Gastroesophageal sphincter (tissue), 3 donors: ENCODE results near the gene BDKRB1.

Experiments
- CTCF ChIP-seq, 4 experiments: fragments of 200-600 bp in 2 of 4; fragments of 450-650 bp in 2 of 4; sonication (generic) in 1 of 4; IDR thresholded peaks; one replicate each; pipeline ENCODE4 v1.5.1; 2017 to 2019; ENCODE audit warnings: antibody characterized with exemption in 4 of 4, mild to moderate bottlenecking in 2 of 4, moderate library complexity in 2 of 4
- POLR2A ChIP-seq, 2 donors: fragments of 450-650 bp; IDR thresholded peaks; one replicate each; pipeline ENCODE4 v1.6.1; 2017; ENCODE audit warnings: antibody characterized with exemption in 2 of 2, mild to moderate bottlenecking in 2 of 2, moderate library complexity in 1 of 2
- POLR2AphosphoS5 ChIP-seq: sonication (generic); formaldehyde crosslinking; IDR thresholded peaks from one replicate; pipeline ENCODE4 v1.6.1; 2017; ENCODE audit warnings: antibody characterized with exemption

DNA sequence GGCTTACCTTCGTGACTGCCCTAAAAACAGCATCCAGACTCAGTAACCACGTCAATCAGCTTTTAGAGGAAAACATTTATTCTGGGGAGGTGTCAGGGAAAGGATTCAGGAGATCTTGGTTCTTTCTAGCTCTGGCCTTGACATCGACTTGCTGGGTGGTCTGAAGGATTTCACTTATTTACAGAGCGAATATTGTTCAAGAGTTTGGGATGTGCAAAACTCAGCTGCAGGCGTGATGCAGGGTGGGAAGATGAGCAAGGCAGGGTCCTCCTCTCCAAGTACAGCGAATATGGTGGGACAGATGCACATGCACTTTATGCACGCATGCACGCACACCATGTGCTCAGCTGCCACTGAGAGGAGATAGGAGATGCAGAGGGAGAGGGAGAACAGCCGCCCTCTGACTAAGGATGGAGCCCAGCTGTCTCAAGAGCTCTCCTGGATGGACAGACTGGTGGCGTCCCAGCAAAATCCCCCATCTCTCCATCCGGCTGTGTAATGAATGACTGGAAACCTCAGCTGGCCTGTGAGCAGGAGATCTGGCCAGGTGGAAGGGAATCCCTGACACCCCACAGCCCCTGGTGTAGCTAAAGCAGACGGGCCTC lies 24.4 kb upstream of the BDKRB1 start:
- TF ChIP-seq CTCF (IDR thresholded peaks at IDR 0.05) (no peak), POLR2AphosphoS5 (no peak), POLR2A (IDR thresholded peaks at IDR 0.05) (no peak)
